ENCODE data around the gene ESYT2. TPM values are rescaled to one million over a fixed set of nuclear protein-coding genes. Genes with fewer than 3 reads are reported as not detected.
"Not testable (repeated sequence)": the region's sequence is repeated elsewhere in the genome, so short reads cannot be mapped to it uniquely, and the experiment has no call there.

ESYT2 gene
- total and polyA plus RNA-seq, 5 donors: 29.0 to 84.7 (median 51.7) TPM

DNA sequence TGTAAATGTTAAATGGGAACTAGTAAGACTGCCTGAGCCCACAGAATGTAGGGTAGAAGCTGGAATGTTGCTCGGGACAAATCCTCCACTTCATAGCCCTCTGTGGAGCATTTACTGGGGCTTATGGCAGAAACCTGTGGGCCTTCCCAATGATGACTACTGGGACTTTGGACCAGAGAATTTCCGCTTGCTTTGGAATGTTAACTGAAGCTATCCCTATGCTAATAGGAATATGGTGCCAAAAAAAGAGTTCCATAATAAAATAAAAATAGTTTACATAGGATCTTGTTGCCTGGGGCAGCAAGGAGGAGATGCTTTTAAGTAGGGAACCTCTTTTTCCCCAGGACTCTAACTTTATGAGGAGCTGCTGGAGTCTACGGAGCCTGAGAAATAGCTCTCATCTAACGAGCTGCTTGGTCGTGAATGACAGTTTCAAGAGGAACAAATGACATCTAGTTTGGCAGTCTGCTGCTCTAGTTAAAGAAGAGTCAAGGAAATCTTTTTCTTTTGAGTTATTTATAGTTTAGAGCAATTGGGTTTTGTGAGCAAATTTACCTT lies 21.3 kb upstream of the ESYT2 start:
- Histone ChIP-seq H3K27me3 (ENCODE audit: control insufficient read depth, insufficient read depth) (no peaks in the 10 kb centered on the region), H3K27ac (ENCODE audit: low read length) (peak overlapping the region; percentile 16), H3K4me1 (ENCODE audit: control insufficient read depth, insufficient read depth, low read length) (no peaks in the 10 kb centered on the region), H3K9me3 (ENCODE audit: control insufficient read depth, low read length) (no peaks in the 10 kb centered on the region), H3K4me3 (ENCODE audit: low read length) (no peak overlapping the region)
- ATAC-seq (no peak), DNase-seq (no peak)
- intact Hi-C loops (cut with DNase I): no loop called here
- 45% methylated on average over 5 of the region's 5 CpGs for WGBS

DNA sequence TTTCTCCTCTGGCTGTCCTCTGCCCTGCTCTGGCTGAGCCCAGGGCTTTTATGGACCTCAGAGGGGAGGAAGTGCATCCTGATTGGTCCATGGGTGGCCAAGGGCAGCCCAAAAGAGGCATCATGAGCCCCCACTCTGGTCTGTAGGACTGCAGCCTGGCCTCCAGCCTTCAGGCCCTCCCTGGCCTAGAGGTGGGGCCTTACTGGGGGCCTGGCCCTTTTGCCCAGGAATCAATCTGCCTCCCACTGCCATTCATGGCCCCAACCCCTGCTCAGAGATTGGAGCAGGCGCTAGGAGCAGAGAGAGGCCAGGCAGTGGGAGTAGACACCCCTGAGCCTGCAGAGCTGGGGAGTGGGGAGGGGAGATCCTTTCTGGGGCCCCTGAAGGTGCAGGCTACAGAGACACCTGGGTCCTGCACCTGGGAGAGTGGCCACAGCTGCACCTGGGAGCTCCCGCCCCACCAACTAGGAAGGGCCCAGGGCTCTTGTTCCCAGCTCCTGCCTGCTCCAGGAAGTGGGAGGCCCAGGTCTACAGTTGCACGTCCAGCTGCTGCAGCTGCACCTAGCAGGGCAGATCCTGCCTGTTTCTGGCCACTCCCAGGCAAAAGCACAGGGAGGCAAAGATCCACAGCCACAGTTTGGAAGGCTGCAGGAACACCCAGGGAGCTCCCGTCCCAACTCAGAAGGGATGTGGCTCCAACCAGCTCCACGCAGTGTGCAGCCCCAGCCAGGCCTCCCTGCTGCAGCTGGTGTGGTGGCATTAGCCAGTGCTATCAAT lies 20.6 kb upstream of the ESYT2 start:
- intact Hi-C loops (cut with DNase I): no loop called here
- Histone ChIP-seq H3K4me1 (ENCODE audit: control insufficient read depth, insufficient read depth, low read length) (no peaks in the 10 kb centered on the region), H3K4me3 (ENCODE audit: low read length) (no peak overlapping the region), H3K9me3 (ENCODE audit: control insufficient read depth, low read length) (no peaks in the 10 kb centered on the region), H3K27ac (ENCODE audit: low read length) (peak overlapping the region; percentile 16), H3K27me3 (ENCODE audit: control insufficient read depth, insufficient read depth) (no peaks in the 10 kb centered on the region)
- WGBS: 77% methylated on average over 5 of the region's 5 CpGs
- ATAC-seq (peak; percentile 27 to 43), DNase-seq (no peak)

DNA sequence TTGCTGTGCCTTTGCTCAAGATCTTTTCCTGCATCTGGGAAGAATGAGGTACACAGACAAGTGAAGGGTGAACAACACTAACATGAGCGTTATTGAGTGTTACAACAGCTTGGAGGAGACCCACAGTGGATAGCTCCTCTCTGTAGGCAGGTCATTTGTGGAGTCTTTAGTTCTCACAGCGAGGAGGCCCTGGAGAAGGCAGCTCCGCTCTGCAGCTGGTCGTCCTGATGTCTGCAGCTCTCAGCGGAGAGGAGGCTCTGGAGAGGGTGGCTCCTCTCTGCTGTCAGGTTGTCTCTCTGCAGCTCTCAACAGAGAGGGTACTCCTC lies 20.1 kb upstream of the ESYT2 start:
- Histone ChIP-seq H3K4me3 (ENCODE audit: low read length) (no peak overlapping the region), H3K9me3 (ENCODE audit: control insufficient read depth, low read length) (no peaks in the 10 kb centered on the region), H3K4me1 (ENCODE audit: control insufficient read depth, insufficient read depth, low read length) (no peaks in the 10 kb centered on the region), H3K27me3 (ENCODE audit: control insufficient read depth, insufficient read depth) (no peaks in the 10 kb centered on the region), H3K27ac (ENCODE audit: low read length) (no peak overlapping the region)
- ATAC-seq: peak in 1 of 2 donors; percentile 8
- intact Hi-C loops (cut with DNase I): no loop called here
- 95% methylated on average over 5 of the region's 5 CpGs for WGBS
- DNase-seq: no peak

DNA sequence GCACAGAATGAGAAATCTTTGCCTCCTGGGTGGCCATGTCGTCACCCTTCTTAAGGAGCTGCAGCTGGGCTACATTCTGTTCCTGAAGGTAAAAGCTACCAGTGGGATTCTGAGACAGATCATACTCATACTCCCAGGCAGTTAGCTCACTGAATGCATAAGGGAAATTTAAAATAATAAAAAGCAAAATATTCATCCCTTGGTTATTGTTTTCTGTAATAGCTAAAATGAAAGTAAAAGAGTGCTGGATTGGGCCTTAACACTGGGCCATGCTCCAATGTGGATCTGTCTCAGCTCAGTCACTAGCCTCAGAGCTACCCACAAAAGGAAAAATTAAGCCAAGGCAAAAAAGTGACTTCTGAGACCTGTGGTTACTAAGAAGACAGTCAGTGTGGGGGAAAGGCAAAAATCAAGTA lies 18.1 kb upstream of the ESYT2 start:
- Histone ChIP-seq H3K27me3 (ENCODE audit: control insufficient read depth, insufficient read depth) (no peaks in the 10 kb centered on the region), H3K4me3 (ENCODE audit: low read length) (peak overlapping the region; percentile 18), H3K4me1 (ENCODE audit: control insufficient read depth, insufficient read depth, low read length) (no peaks in the 10 kb centered on the region), H3K27ac (ENCODE audit: low read length) (no peak overlapping the region), H3K9me3 (ENCODE audit: control insufficient read depth, low read length) (no peaks in the 10 kb centered on the region)
- 52% methylated on average over 1 of the region's 1 CpG for WGBS
- ATAC-seq (peak; percentile 62 to 64), DNase-seq (no peak)
- intact Hi-C loops (cut with DNase I): no loop called here

DNA sequence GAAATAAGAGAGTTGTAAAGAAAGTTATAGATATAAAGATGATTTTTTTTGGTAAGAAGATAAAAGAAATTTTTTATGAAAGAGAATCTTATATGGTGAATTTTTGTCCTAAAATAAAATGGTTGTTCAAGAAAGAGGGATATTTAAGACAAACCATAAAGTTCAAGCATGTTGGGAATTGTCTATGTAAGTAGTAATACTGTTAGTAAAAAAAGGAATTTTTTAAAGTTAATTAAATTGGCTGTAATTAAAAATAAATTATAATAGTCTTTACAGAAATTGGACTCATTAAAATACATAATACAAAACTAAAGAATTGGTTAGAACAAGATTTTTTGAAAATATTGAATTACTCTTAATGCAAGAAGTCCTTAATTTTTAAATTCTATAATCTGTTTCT lies 17.0 kb upstream of the ESYT2 start:
- H3K4me3 ChIP-seq (ENCODE audit: low read length): no peak overlapping the region
- no peak for ATAC-seq

DNA sequence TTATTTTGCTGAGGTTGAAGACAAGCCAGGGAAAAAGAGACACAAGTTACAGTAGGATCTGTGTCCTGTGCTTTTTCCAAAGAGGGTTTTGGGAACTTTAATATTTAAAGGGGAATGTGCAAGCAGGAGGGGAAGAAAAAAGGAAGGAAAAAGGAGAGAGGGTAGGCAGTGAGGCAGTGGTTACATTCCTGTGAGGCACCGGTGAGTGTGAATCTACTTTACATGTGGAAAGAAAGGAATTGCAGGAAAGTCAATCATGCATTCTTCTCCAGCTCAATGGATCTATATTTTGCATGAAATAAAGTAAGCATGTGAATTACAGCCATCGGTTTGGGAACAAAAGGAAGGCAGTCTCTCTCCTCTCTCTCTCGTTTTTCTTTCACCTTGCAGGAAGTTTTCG lies 14.5 kb upstream of the ESYT2 start:
- 49% methylated on average over 4 of the region's 4 CpGs for WGBS
- no peaks in the 10 kb centered on the region for H3K27me3 ChIP-seq (ENCODE audit: control insufficient read depth, insufficient read depth)

More for the DNA sequence above, 17.0 kb upstream of the ESYT2 start:
- Histone ChIP-seq H3K9me3 (ENCODE audit: control insufficient read depth, low read length) (no peaks in the 10 kb centered on the region), H3K4me1 (ENCODE audit: control insufficient read depth, insufficient read depth, low read length) (no peaks in the 10 kb centered on the region), H3K27ac (ENCODE audit: low read length) (no peak overlapping the region), H3K27me3 (ENCODE audit: control insufficient read depth, insufficient read depth) (no peaks in the 10 kb centered on the region)
- intact Hi-C loops (cut with DNase I): no loop called here
- DNase-seq: no peak

DNA sequence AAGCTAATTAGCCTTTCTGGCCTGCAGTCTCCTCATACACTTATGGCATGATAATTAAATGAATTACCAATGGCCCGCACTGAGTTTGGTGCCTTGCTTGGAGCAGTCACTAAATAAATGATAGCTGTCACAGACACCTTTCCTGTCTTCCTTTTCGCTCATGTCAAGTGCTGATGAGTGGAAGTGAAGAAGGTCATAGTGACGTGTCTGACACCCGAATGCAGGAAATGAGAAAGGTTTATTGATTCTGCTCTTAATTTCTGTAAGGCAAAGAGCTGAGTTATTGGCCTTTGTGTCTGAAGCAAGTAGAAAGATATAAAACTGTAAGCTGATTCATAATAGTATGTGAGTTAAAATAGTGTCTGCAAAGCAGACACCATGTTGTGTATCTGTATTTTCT lies 13.2 kb upstream of the ESYT2 start:
- no peak for ATAC-seq
- Histone ChIP-seq H3K4me1 (ENCODE audit: control insufficient read depth, insufficient read depth, low read length) (no peaks in the 10 kb centered on the region), H3K4me3 (ENCODE audit: low read length) (no peak overlapping the region), H3K9me3 (ENCODE audit: control insufficient read depth, low read length) (no peaks in the 10 kb centered on the region), H3K27me3 (ENCODE audit: control insufficient read depth, insufficient read depth) (no peaks in the 10 kb centered on the region), H3K27ac (ENCODE audit: low read length) (no peak overlapping the region)
- intact Hi-C loops (cut with DNase I): no loop called here
- no peak for DNase-seq
- 68% methylated on average over 4 of the region's 4 CpGs for WGBS

More for the DNA sequence above, 14.5 kb upstream of the ESYT2 start:
- Histone ChIP-seq H3K9me3 (ENCODE audit: control insufficient read depth, low read length) (no peaks in the 10 kb centered on the region), H3K27ac (ENCODE audit: low read length) (no peak overlapping the region), H3K4me1 (ENCODE audit: control insufficient read depth, insufficient read depth, low read length) (no peaks in the 10 kb centered on the region), H3K4me3 (ENCODE audit: low read length) (no peak overlapping the region)
- ATAC-seq (no peak), DNase-seq (no peak)
- intact Hi-C loops (cut with DNase I): no loop called here

DNA sequence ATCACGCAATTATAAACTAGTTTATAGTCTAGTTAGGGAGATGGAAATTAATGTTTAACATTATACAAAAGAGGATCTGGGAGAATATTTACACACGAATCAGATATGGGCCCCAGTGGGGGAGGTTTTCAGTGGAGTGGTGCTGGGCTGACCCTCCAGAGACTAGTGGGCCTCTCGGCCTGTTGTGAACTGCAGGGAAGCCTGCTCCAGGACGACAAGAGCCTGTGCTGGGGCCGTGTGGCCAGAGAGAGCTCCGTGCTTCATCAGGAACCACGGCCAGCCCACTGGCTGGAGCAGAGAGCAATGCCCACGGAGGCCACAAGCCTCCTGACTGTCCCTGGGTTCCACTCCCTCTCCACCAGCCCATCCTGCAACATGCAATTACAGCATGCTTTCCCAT lies 11.3 kb upstream of the ESYT2 start:
- Histone ChIP-seq H3K4me3 (ENCODE audit: low read length) (no peak overlapping the region), H3K9me3 (ENCODE audit: control insufficient read depth, low read length) (no peaks in the 10 kb centered on the region), H3K27ac (ENCODE audit: low read length) (no peak overlapping the region), H3K4me1 (ENCODE audit: control insufficient read depth, insufficient read depth, low read length) (no peaks in the 10 kb centered on the region), H3K27me3 (ENCODE audit: control insufficient read depth, insufficient read depth) (no peaks in the 10 kb centered on the region)
- 80% methylated on average over 8 of the region's 8 CpGs for WGBS
- no peak for DNase-seq
- intact Hi-C loops (cut with DNase I): no loop called here
- no peak for ATAC-seq

DNA sequence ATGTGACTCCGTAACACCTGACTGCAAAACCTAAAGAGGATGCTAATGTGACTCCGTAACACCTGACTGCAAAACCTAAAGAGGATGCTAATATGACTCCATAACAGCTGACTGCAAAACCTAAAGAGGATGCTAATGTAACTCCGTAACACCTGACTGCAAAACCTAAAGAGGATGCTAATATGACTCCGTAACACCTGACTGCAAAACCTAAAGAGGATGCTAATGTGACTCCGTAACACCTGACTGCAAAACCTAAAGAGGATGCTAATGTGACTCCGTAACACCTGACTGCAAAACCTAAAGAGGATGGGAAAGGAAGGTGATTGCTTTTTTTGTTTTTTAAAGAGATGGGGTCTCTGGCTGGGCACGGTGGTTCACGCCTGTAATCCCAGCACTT lies 9.9 kb upstream of the ESYT2 start:
- H3K4me3 ChIP-seq (ENCODE audit: low read length); ATAC-seq; DNase-seq; H3K4me1 ChIP-seq (ENCODE audit: control insufficient read depth, insufficient read depth, low read length); intact Hi-C loops (cut with DNase I); H3K9me3 ChIP-seq (ENCODE audit: control insufficient read depth, low read length); H3K27me3 ChIP-seq (ENCODE audit: control insufficient read depth, insufficient read depth); H3K27ac ChIP-seq (ENCODE audit: low read length): not testable (repeated sequence)
- WGBS: 70% methylated on average over 8 of the region's 8 CpGs

DNA sequence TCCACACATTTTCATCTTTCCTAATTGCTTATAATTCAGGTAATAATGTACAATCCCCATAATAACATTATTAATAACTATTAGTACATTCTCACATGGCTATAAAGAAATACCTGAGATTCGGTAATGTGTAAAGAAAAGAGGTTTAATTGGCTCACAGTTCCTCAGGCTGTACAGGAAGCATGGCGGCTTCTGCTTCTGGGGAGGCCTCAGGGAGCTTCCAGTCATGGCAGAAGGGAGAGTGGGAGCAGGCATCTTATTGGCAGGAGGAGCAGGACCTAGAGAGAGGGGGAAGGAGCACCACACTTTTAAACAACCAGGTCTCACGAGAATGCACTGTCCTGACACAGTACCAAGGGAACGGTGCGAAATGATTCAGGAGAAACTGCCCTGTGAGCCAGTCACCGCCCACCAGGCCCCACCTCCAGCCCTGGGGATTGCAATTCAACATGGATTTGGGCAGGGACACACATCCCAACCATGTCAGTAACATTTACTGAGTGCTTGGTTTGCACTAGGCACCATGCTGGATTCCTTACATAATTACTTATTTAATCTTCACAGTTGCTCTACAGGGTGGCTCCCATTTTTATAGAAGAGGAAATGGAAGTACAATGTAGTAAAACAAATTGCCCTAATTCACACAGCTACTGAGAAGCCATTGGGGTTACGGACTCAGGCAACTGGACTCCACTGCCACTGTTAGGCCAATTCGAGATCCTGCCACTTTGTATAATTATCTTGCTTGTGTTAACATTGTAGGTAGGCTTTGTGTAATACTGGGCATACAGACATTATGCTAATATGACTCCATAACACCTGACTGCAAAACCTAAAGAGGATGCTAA lies 8.7 kb upstream of the ESYT2 start:
- intact Hi-C loops (cut with DNase I): no loop called here
- Histone ChIP-seq H3K9me3 (ENCODE audit: control insufficient read depth, low read length) (no peaks in the 10 kb centered on the region), H3K4me1 (ENCODE audit: control insufficient read depth, insufficient read depth, low read length) (no peaks in the 10 kb centered on the region), H3K27ac (ENCODE audit: low read length) (no peak overlapping the region), H3K4me3 (ENCODE audit: low read length) (no peak overlapping the region), H3K27me3 (ENCODE audit: control insufficient read depth, insufficient read depth) (no peaks in the 10 kb centered on the region)
- no peak for ATAC-seq
- no peak for DNase-seq
- 88% methylated on average over 8 of the region's 8 CpGs for WGBS

DNA sequence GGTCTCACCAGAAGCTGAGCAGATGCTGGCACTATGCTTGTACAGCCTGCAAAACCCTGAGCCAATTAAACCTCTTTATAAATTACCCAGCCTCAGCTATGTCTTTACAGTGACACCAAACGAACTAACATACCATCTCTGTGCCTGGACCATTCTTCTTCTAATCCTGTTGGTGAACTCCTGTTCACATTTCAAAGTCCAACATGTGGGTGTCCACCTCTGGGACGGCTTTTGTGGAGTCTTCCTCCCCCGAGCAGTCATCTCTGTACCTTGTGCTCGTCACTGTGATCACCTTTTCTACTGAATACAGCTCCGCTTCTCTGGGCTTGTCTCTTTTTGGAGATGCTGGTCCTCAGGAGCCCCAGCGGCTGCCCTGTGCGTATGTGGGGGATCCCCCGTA lies 7.4 kb upstream of the ESYT2 start:
- Histone ChIP-seq H3K4me1 (ENCODE audit: control insufficient read depth, insufficient read depth, low read length) (no peaks in the 10 kb centered on the region), H3K27ac (ENCODE audit: low read length) (no peak overlapping the region), H3K4me3 (ENCODE audit: low read length) (no peak overlapping the region), H3K27me3 (ENCODE audit: control insufficient read depth, insufficient read depth) (no peaks in the 10 kb centered on the region), H3K9me3 (ENCODE audit: control insufficient read depth, low read length) (no peaks in the 10 kb centered on the region)
- intact Hi-C loops (cut with DNase I): no loop called here
- no peak for DNase-seq
- WGBS: 87% methylated on average over 8 of the region's 8 CpGs
- no peak for ATAC-seq
